Measurements from ENCODE around the gene DHFR2. TPM values are rescaled to one million over a fixed set of nuclear protein-coding genes. Genes with fewer than 3 reads are reported as not detected.

DHFR2 gene
- total and polyA plus RNA-seq, 9 of the 15 experiments (the other 6 are each of a cell fraction or from before 2014, with no cell fraction given) = 0.64 to 1.7 (median 1.4) TPM

- TF ChIP-seq, protein P1, sequence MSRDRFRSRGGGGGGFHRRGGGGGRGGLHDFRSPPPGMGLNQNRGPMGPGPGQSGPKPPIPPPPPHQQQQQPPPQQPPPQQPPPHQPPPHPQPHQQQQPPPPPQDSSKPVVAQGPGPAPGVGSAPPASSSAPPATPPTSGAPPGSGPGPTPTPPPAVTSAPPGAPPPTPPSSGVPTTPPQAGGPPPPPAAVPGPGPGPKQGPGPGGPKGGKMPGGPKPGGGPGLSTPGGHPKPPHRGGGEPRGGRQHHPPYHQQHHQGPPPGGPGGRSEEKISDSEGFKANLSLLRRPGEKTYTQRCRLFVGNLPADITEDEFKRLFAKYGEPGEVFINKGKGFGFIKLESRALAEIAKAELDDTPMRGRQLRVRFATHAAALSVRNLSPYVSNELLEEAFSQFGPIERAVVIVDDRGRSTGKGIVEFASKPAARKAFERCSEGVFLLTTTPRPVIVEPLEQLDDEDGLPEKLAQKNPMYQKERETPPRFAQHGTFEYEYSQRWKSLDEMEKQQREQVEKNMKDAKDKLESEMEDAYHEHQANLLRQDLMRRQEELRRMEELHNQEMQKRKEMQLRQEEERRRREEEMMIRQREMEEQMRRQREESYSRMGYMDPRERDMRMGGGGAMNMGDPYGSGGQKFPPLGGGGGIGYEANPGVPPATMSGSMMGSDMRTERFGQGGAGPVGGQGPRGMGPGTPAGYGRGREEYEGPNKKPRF (IDR thresholded peaks at IDR 0.05; ENCODE audit: low read depth, low read length) = no peak
- TF ChIP-seq SRSF3 (IDR thresholded peaks at IDR 0.05; ENCODE audit: insufficient read depth, low read length) (no peak), ZNF384 (IDR thresholded peaks at IDR 0.05; ENCODE audit: low read depth, low read length) (no peak), PHTF2 (CRISPR knock-in tag; IDR thresholded peaks at IDR 0.05) (no peak), ZNF592 (IDR thresholded peaks at IDR 0.05) (no peak), OTX1 (CRISPR knock-in tag; IDR thresholded peaks at IDR 0.05) (no peak), SREBF2 (CRISPR knock-in tag; IDR thresholded peaks at IDR 0.05) (no peak), ASH1L (IDR thresholded peaks at IDR 0.05; ENCODE audit: borderline replicate concordance, low read depth, partially characterized antibody) (peak; percentile 81), ZNF551 (CRISPR knock-in tag; IDR thresholded peaks at IDR 0.05) (no peak), ZNF175 (CRISPR knock-in tag; IDR thresholded peaks at IDR 0.05; ENCODE audit: low read depth) (no peak)
- TF ChIP-seq, protein P2, sequence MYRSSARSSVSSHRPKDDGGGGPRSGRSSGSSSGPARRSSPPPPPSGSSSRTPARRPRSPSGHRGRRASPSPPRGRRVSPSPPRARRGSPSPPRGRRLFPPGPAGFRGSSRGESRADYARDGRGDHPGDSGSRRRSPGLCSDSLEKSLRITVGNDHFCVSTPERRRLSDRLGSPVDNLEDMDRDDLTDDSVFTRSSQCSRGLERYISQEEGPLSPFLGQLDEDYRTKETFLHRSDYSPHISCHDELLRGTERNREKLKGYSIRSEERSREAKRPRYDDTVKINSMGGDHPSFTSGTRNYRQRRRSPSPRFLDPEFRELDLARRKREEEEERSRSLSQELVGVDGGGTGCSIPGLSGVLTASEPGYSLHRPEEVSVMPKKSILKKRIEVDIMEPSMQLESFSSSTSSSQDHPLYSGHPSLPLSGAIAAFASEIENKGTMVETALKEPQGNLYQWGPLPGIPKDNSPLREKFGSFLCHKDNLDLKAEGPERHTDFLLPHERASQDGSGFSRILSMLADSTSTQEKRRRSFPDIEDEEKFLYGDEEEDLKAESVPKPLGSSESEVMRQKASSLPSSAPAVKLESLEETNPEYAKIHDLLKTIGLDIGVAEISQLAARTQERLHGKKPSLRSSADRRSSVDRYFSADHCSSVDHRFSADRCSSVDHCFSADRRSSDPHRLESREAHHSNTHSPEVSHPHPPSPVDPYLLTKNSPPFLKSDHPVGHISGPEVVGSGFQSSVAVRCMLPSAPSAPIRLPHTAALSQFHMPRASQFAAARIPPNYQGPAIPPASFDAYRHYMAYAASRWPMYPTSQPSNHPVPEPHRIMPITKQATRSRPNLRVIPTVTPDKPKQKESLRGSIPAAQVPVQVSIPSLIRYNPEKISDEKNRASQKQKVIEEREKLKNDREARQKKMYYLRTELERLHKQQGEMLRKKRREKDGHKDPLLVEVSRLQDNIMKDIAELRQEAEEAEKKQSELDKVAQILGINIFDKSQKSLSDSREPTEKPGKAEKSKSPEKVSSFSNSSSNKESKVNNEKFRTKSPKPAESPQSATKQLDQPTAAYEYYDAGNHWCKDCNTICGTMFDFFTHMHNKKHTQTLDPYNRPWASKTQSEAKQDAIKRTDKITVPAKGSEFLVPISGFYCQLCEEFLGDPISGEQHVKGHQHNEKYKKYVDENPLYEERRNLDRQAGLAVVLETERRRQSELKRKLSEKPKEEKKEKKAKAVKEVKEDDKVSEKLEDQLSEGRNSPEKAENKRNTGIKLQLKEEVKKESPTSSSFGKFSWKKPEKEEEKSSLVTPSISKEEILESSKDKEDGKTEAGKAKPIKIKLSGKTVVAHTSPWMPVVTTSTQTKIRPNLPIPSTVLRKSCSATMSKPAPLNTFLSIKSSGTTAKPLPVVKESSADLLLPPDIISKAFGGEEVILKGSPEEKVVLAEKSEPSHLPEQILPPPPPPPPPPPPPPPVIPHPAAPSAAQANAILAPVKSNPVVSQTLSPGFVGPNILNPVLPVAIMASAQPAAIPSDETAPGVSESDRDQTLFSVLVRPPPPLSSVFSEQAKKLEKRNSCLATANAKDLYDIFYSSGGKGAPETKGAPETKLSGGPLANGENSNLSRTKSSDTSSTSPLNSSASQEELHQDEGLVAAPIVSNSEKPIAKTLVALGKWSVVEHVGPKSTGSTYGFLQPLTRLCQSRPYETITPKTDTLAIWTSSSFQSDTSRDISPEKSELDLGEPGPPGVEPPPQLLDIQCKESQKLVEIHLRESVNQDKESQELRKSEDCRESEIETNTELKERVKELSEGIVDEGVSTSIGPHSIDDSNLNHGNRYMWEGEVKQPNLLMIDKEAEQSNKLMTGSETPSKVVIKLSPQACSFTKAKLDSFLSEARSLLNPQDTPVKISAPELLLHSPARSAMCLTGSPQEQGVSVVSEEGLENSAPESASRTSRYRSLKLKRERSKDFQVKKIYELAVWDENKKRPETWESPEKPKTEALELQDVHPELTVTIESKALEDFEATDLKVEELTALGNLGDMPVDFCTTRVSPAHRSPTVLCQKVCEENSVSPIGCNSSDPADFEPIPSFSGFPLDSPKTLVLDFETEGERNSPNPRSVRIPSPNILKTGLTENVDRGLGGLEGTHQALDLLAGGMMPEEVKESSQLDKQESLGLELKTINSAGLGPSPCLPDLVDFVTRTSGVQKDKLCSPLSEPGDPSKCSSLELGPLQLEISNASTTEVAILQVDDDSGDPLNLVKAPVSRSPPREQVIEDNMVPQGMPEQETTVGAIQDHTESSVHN (IDR thresholded peaks at IDR 0.05; ENCODE audit: borderline replicate concordance in 1 of 2, low read depth in 1 of 2) = no peak
Observed at GRCh38 chr3:94062513-94063404, at the start of gene DHFR2, which contains the start of gene NSUN3 (continued).

Measured in K562 (cell line).